Epidermal melanocyte (primary cell): ENCODE measurements around the gene ZDHHC9.

Experiments used
- DNase-seq: peaks from one replicate; pipeline ENCODE4 v3.0.0; 2011; ENCODE audit warnings: low spot score; ENCODE audit not compliant: insufficient read length

Gene ZDHHC9

GRCh38 chrX:129768586-129769466, 74.9 kb downstream of the ZDHHC9 start:
- DNase-seq, result no peak

- DNase-seq, result no peak
Measured at GRCh38 chrX:129768186-129768585, 75.5 kb downstream of the ZDHHC9 start.

GRCh38 chrX:129763666-129764065, 80.0 kb downstream of the ZDHHC9 start:
- DNase-seq, result no peak

GRCh38 chrX:129762448-129762847, 81.2 kb downstream of the ZDHHC9 start:
- DNase-seq, result no peak

GRCh38 chrX:129761596-129761995, 82.1 kb downstream of the ZDHHC9 start:
- DNase-seq, result no peak

GRCh38 chrX:129760981-129761380, 82.7 kb downstream of the ZDHHC9 start:
- no peak for DNase-seq

- no peak for DNase-seq
Measured at GRCh38 chrX:129760155-129760554, 83.5 kb downstream of the ZDHHC9 start.

- DNase-seq, result no peak
Measured at GRCh38 chrX:129759576-129760061, 84.1 kb downstream of the ZDHHC9 start.

- no peak for DNase-seq
Measured at GRCh38 chrX:129755779-129756650, 87.7 kb downstream of the ZDHHC9 start.

GRCh38 chrX:129754056-129755024, 89.3 kb downstream of the ZDHHC9 start:
- no peak for DNase-seq
